ENCODE data around the gene MIS18A.

DNA sequence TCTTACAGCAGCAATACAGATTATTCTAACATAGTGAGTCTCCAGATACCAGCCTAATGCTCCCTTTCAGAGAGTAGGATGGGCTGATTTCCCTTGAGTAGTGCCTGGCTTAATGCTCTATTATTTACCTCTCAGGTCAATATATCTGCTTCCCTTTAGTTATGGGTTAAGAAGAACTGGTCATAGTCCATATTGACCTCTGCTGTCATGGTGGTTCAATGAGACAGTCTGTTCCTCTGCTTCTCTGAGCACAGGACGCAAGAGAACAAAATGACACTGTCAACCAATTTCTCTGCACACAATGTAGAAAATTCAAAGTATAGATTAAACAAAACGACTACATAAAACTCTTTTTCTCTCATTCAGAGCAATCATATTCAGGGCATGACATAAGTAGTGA, 22.7 kb upstream of the MIS18A start:
- TF ChIP-seq, protein P1, sequence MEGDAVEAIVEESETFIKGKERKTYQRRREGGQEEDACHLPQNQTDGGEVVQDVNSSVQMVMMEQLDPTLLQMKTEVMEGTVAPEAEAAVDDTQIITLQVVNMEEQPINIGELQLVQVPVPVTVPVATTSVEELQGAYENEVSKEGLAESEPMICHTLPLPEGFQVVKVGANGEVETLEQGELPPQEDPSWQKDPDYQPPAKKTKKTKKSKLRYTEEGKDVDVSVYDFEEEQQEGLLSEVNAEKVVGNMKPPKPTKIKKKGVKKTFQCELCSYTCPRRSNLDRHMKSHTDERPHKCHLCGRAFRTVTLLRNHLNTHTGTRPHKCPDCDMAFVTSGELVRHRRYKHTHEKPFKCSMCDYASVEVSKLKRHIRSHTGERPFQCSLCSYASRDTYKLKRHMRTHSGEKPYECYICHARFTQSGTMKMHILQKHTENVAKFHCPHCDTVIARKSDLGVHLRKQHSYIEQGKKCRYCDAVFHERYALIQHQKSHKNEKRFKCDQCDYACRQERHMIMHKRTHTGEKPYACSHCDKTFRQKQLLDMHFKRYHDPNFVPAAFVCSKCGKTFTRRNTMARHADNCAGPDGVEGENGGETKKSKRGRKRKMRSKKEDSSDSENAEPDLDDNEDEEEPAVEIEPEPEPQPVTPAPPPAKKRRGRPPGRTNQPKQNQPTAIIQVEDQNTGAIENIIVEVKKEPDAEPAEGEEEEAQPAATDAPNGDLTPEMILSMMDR (IDR thresholded peaks at IDR 0.05) = no peak
- no peak for TF ChIP-seq POLR2AphosphoS5 (IDR thresholded peaks at IDR 0.05)
